GM12875 (cell line): ENCODE results near the gene EVI5L.

Experiments
- H3K4me3 ChIP-seq: one replicate; pipeline ENCODE4 v1.5.1; 2011; ENCODE audit warnings: low read depth, low read length, control low read depth
- CTCF ChIP-seq: IDR thresholded peaks from 2 replicates; pipeline ENCODE4 v1.5.1; 2011; ENCODE audit warnings: low read depth, mild to moderate bottlenecking, control low read depth, inconsistent platforms, low read length, moderate library complexity, borderline replicate concordance; ENCODE audit not compliant: insufficient read depth

EVI5L gene

GRCh38 chr19:7912144-7912696 lies 82.2 kb downstream of the EVI5L start:
- no peak for TF ChIP-seq CTCF
- no peak overlapping the region for H3K4me3 ChIP-seq

- no peak for TF ChIP-seq CTCF
- H3K4me3 ChIP-seq = no peak overlapping the region
Measured at GRCh38 chr19:7912697-7913564, 82.9 kb downstream of the EVI5L start.

GRCh38 chr19:7913652-7914051 lies 83.6 kb downstream of the EVI5L start:
- no peak for TF ChIP-seq CTCF
- H3K4me3 ChIP-seq = no peak overlapping the region

- TF ChIP-seq CTCF = no peak
- no peak overlapping the region for H3K4me3 ChIP-seq
Measured at GRCh38 chr19:7914099-7914498, 84.1 kb downstream of the EVI5L start.
